Measurements from ENCODE around the gene ZDHHC4. TPM values are rescaled to one million over a fixed set of nuclear protein-coding genes. Genes with fewer than 3 reads are reported as not detected.

Gene ZDHHC4
- polyA plus RNA-seq, 2 donors, result 13.6 to 26.1 TPM

DNA sequence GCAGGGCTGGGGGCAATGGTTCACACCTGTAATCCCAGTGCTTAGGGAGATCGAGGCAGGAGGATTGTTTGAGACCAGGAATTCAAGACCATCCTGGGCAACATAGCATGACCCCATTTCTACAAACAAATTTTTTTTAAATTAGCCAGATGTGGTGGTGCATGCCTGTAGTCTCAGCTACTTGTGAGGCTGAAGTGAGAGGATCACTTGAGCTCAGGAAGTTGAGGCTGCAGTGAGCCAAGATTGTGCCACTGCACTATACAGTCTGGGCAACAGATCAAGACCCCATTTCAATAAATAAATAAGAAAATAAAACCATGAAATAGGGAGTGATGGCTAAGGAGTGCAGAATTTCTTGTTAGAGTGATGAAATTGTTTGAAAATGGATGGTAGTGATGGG is 34.9 kb upstream of the ZDHHC4 start:
- Histone ChIP-seq H3K4me3 (ENCODE audit: low read depth in 1 of 2, low read length in 2 of 2) (no peak overlapping the region), H3K36me3 (ENCODE audit: control insufficient read depth in 2 of 2, insufficient read depth in 2 of 2, low read length in 1 of 2) (no peaks in the 10 kb centered on the region), H3K27ac (ENCODE audit: low read depth in 2 of 2, low read length in 1 of 2) (no peak overlapping the region), H3K9me3 (ENCODE audit: control insufficient read depth in 2 of 2, insufficient read depth in 1 of 2, low read depth in 1 of 2, low read length in 1 of 2) (no peaks in the 10 kb centered on the region), H3K4me1 (ENCODE audit: control insufficient read depth in 2 of 2, insufficient read depth in 2 of 2, low read length in 1 of 2) (no peaks in the 10 kb centered on the region), H3K27me3 (ENCODE audit: control insufficient read depth in 1 of 2, insufficient read depth in 2 of 2, low read length in 2 of 2) (peaks cover 0 to 3% of the 10 kb centered on the region in 2 donors)
- 83 to 88% methylated on average over 1 of the region's 1 CpG for WGBS, 2 donors

DNA sequence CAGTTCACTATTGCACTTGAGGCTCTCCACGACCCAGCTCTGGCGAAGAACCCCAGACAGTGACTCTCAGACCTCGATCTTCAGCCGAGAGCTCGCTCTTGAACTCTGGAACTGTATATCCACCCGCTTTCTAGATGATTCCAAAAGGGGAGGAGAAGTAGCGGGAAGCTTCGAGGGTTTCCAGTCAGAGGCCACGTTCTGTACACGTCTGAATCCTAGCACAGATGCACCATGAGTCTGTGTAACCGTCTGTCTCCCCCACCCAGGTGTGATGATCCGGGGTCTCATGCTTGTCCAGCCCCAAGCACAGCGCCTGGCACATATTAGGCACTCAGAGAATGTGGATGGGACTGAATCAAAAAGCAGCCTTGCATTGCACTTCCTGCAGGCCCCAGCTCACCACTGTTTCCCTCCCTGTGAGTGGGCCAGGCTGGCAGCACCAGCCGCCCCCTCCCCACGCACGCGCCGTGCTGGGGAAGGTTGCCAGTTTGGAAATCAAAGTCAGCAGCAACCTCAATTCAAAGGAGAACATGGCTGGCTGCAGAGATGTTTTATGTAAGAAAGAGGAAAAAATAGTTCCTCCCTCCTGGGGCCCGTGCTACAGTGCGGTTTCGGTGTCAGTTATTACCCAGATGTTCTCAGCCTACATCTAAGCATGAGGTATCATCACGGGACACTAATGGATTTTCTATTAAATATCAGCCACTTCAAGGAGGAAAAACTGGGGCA is 31.7 kb upstream of the ZDHHC4 start:
- no peaks in the 10 kb centered on the region for H3K36me3 ChIP-seq (ENCODE audit: control insufficient read depth in 2 of 2, insufficient read depth in 2 of 2, low read length in 1 of 2)
- no peaks in the 10 kb centered on the region for H3K9me3 ChIP-seq (ENCODE audit: control insufficient read depth in 2 of 2, insufficient read depth in 1 of 2, low read depth in 1 of 2, low read length in 1 of 2)
- no peaks in the 10 kb centered on the region for H3K4me1 ChIP-seq (ENCODE audit: control insufficient read depth in 2 of 2, insufficient read depth in 2 of 2, low read length in 1 of 2)
- H3K27me3 ChIP-seq (ENCODE audit: control insufficient read depth in 1 of 2, insufficient read depth in 2 of 2, low read length in 2 of 2), result no peaks in the 10 kb centered on the region
- no peak overlapping the region for H3K27ac ChIP-seq (ENCODE audit: low read depth in 2 of 2, low read length in 1 of 2)
- H3K4me3 ChIP-seq (ENCODE audit: low read depth in 1 of 2, low read length in 2 of 2), result no peak overlapping the region
- WGBS, 2 donors, result 77 to 83% methylated on average over 22 of the region's 22 CpGs

DNA sequence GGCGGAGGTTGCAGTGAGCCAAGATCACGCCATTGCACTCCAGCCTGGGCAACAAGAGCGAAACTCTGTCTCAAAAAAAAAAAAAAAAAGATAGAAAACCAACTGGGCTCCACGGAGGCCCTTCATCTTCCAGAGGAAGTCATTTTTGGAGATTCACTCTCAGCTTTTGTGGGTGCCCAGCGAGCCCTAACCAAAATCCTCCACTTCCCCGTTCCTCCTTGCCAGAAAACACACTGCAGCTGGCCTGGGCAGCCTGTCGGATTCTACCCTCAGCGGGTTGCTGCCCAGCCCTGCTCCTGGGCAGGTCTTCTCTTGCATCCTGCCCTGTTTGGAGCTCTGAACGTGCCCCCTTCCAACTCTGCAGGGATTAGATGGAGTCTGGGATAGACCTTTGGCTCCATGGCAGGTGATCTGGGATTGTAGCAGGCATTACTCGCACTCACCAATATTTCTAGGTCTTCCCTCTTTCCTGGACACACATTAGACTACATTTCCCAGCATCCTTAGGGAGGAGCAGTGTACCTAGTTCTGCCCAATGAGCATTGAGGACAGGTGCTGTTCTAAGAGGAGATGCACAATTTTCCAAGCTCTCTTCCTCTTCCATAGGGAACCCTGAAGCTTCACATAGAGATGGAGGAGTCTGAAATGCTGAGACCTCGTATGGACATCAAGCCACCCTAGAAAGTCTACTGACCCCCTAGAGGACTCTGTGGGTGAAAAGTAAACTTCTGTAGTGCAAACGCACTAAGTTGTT is 30.6 kb upstream of the ZDHHC4 start:
- Histone ChIP-seq H3K27ac (ENCODE audit: low read depth in 2 of 2, low read length in 1 of 2) (no peak overlapping the region), H3K4me1 (ENCODE audit: control insufficient read depth in 2 of 2, insufficient read depth in 2 of 2, low read length in 1 of 2) (no peaks in the 10 kb centered on the region), H3K36me3 (ENCODE audit: control insufficient read depth in 2 of 2, insufficient read depth in 2 of 2, low read length in 1 of 2) (no peaks in the 10 kb centered on the region), H3K4me3 (ENCODE audit: low read depth in 1 of 2, low read length in 2 of 2) (no peak overlapping the region), H3K9me3 (ENCODE audit: control insufficient read depth in 2 of 2, insufficient read depth in 1 of 2, low read depth in 1 of 2, low read length in 1 of 2) (no peaks in the 10 kb centered on the region), H3K27me3 (ENCODE audit: control insufficient read depth in 1 of 2, insufficient read depth in 2 of 2, low read length in 2 of 2) (no peaks in the 10 kb centered on the region)
- 59 to 62% methylated on average over 11 of the region's 12 CpGs for WGBS, 2 donors

DNA sequence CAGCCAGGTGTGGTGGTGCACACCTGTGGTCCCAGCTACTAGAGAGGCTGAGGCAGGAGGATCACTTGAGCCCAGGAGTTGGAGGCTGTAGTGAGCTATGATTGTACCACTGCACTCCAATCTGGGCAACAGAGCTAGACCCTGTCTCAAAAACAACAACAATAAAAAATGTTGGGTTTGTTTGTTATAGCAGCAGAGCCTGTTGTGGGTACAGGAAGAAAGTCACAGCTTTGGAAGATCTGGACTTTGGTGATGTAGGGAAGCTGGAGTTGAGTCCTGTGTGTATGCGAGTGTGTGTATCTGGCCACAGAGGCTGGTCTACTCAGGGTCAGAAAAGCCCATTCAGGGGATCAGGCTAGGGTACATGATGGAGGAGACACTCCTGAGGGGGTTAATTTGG is 29.9 kb upstream of the ZDHHC4 start:
- no peak overlapping the region for H3K27ac ChIP-seq (ENCODE audit: low read depth in 2 of 2, low read length in 1 of 2)
- 83 to 92% methylated on average over 1 of the region's 1 CpG for WGBS, 2 donors
- H3K36me3 ChIP-seq (ENCODE audit: control insufficient read depth in 2 of 2, insufficient read depth in 2 of 2, low read length in 1 of 2), result no peaks in the 10 kb centered on the region
- H3K9me3 ChIP-seq (ENCODE audit: control insufficient read depth in 2 of 2, insufficient read depth in 1 of 2, low read depth in 1 of 2, low read length in 1 of 2), result no peaks in the 10 kb centered on the region
- H3K4me1 ChIP-seq (ENCODE audit: control insufficient read depth in 2 of 2, insufficient read depth in 2 of 2, low read length in 1 of 2), result no peaks in the 10 kb centered on the region
- no peaks in the 10 kb centered on the region for H3K27me3 ChIP-seq (ENCODE audit: control insufficient read depth in 1 of 2, insufficient read depth in 2 of 2, low read length in 2 of 2)
- no peak overlapping the region for H3K4me3 ChIP-seq (ENCODE audit: low read depth in 1 of 2, low read length in 2 of 2)

DNA sequence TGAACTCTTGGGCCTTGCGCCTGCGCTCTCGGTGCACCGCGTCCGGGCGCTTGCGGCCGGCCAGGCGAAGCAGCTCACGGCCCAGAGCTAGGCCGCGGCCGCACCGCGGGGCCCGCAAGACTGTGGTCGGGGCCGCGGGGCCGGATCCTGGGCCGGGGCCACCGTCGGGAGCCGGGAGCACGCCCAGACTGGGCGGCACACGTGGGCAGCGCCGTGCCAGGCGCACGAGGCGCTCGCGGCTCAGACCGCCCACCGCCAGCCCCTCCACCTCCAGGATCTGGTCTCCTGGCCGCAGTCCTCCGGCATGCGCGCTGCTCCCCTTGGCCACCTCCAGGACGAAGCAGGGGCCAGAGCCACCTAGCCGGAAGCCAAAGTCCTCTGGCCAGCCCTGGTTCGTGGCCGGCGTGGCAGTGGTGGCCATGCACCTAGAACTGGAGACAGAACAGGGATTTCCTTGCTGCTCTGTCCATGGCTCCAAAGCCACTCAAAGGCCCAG is 26.2 kb upstream of the ZDHHC4 start, which contains the start of gene GRID2IP:
TSS of gene GRID2IP (minus strand) at position 446 of the 496 bp plus-strand sequence. CDS start at position 421, 25 bp downstream.
- no peaks in the 10 kb centered on the region for H3K4me1 ChIP-seq (ENCODE audit: control insufficient read depth in 2 of 2, insufficient read depth in 2 of 2, low read length in 1 of 2)
- no peak within 1 kb of the TSS for H3K4me3 ChIP-seq (ENCODE audit: low read depth in 1 of 2, low read length in 2 of 2)
- no peaks in the 10 kb centered on the region for H3K27me3 ChIP-seq (ENCODE audit: control insufficient read depth in 1 of 2, insufficient read depth in 2 of 2, low read length in 2 of 2)
- 72 to 81% methylated on average over 28 to 46 of the region's 46 CpGs for whole genome bisulfite sequencing, 2 donors
- H3K36me3 ChIP-seq (ENCODE audit: control insufficient read depth in 2 of 2, insufficient read depth in 2 of 2, low read length in 1 of 2), result no peaks in the 10 kb centered on the region
- H3K9me3 ChIP-seq (ENCODE audit: control insufficient read depth in 2 of 2, insufficient read depth in 1 of 2, low read depth in 1 of 2, low read length in 1 of 2), result no peaks in the 10 kb centered on the region
- H3K27ac ChIP-seq (ENCODE audit: low read depth in 2 of 2, low read length in 1 of 2), result no peak within 1 kb of the TSS

DNA sequence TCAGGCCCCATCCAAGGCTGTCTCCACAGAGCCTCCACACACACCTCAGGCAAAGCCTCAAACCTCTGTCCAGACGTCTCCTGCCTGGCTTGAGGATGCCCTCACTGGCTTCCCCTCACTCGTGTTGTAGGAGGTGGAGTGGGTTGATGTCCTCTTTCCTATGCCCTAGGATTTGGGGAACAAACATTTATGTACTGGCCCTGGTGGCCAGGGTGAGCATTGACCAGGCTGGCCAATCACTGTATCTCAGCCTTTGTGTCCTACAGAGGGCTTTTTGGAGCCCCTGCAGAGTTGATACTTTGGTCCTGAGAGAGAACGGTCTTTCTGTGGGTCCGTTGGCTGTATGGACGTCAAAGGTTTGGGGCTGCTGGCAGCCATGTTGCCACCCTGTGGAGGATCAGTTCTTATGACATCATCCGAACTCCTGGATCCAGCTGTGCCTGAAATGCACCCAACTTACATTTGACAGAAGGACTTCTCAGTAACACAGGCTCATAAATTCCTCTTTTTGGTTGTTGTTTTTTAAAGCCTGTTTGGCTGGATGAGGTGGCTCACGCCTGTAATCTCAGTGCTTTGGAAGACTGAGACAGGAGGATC is 23.7 kb upstream of the ZDHHC4 start:
- Histone ChIP-seq H3K27me3 (ENCODE audit: control insufficient read depth in 1 of 2, insufficient read depth in 2 of 2, low read length in 2 of 2) (no peaks in the 10 kb centered on the region), H3K4me1 (ENCODE audit: control insufficient read depth in 2 of 2, insufficient read depth in 2 of 2, low read length in 1 of 2) (no peaks in the 10 kb centered on the region), H3K4me3 (ENCODE audit: low read depth in 1 of 2, low read length in 2 of 2) (no peak overlapping the region), H3K27ac (ENCODE audit: low read depth in 2 of 2, low read length in 1 of 2) (no peak overlapping the region), H3K9me3 (ENCODE audit: control insufficient read depth in 2 of 2, insufficient read depth in 1 of 2, low read depth in 1 of 2, low read length in 1 of 2) (no peaks in the 10 kb centered on the region), H3K36me3 (ENCODE audit: control insufficient read depth in 2 of 2, insufficient read depth in 2 of 2, low read length in 1 of 2) (no peaks in the 10 kb centered on the region)
- WGBS, 2 donors, result 71 to 79% methylated on average over 7 of the region's 7 CpGs

DNA sequence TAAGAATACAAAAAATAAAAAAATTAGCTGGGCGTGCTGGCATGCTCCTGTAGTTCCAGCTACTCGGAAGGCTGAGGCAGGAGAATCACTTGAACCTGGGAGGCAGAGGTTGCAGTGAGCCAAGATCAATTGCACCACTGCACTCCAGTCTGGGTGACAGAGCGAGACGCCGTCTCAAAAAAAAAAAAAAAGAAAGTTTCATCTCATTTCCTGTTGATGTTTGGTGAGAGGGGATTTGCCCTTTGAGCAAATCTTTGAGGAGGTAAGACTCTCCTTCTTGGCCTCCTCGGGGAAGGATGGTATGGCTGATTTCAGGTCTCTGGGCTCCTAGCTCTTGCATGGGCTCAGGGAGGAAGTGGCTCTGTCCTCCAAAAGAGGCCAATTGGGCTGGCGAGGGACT is 22.4 kb upstream of the ZDHHC4 start:
- no peaks in the 10 kb centered on the region for H3K36me3 ChIP-seq (ENCODE audit: control insufficient read depth in 2 of 2, insufficient read depth in 2 of 2, low read length in 1 of 2)
- H3K27me3 ChIP-seq (ENCODE audit: control insufficient read depth in 1 of 2, insufficient read depth in 2 of 2, low read length in 2 of 2), result no peaks in the 10 kb centered on the region
- WGBS, 2 donors, result 67 to 84% methylated on average over 7 of the region's 7 CpGs
- no peaks in the 10 kb centered on the region for H3K9me3 ChIP-seq (ENCODE audit: control insufficient read depth in 2 of 2, insufficient read depth in 1 of 2, low read depth in 1 of 2, low read length in 1 of 2)
- no peaks in the 10 kb centered on the region for H3K4me1 ChIP-seq (ENCODE audit: control insufficient read depth in 2 of 2, insufficient read depth in 2 of 2, low read length in 1 of 2)
- no peak overlapping the region for H3K27ac ChIP-seq (ENCODE audit: low read depth in 2 of 2, low read length in 1 of 2)
- no peak overlapping the region for H3K4me3 ChIP-seq (ENCODE audit: low read depth in 1 of 2, low read length in 2 of 2)

DNA sequence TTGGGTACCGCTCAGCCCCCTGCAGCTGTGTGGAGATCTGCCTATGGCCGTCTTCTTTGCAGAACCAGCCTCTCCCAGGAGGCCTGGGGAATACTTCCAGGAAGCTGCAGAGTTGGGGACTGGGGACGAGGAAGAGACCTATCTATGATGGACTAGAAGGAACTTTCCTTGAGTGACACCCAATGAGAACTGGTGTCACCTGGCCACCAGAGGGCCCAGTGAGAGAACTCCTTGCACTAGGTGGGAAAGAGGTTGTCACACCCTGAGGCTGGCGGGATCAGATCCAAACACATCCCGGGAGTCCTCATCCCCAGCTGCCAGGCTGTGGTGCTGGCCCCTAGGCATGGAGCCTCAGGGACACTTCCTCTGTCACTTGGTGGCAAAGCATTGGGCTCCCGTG is 21.1 kb upstream of the ZDHHC4 start:
- Histone ChIP-seq H3K4me3 (ENCODE audit: low read depth in 1 of 2, low read length in 2 of 2) (no peak overlapping the region), H3K4me1 (ENCODE audit: control insufficient read depth in 2 of 2, insufficient read depth in 2 of 2, low read length in 1 of 2) (no peaks in the 10 kb centered on the region), H3K36me3 (ENCODE audit: control insufficient read depth in 2 of 2, insufficient read depth in 2 of 2, low read length in 1 of 2) (no peaks in the 10 kb centered on the region), H3K9me3 (ENCODE audit: control insufficient read depth in 2 of 2, insufficient read depth in 1 of 2, low read depth in 1 of 2, low read length in 1 of 2) (no peaks in the 10 kb centered on the region), H3K27me3 (ENCODE audit: control insufficient read depth in 1 of 2, insufficient read depth in 2 of 2, low read length in 2 of 2) (no peaks in the 10 kb centered on the region), H3K27ac (ENCODE audit: low read depth in 2 of 2, low read length in 1 of 2) (no peak overlapping the region)
- WGBS, 2 donors, result 63 to 65% methylated on average over 4 to 6 of the region's 6 CpGs

DNA sequence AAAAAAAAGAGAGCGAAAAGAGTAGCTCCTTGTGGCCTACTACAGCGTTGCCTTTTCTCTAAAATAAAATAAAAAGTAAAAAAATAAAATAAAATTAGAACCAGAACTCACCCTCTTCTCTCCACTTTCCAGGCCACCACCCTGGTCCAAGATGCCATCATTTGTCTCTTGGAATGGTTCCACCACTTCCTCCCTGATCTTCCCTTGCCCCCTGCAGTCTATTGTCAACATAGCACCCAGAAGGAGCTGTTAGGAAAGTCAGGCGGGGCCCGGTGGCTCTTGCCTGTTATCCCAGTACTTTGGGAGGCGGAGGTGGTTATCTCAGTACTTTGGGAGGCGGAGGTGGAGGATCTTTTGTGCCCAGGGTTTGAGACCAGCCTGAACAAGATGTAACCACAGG is 18.4 kb upstream of the ZDHHC4 start:
- 52 to 58% methylated on average over 6 of the region's 6 CpGs for WGBS, 2 donors
- no peak overlapping the region for H3K4me3 ChIP-seq (ENCODE audit: low read depth in 1 of 2, low read length in 2 of 2)
- H3K27ac ChIP-seq (ENCODE audit: low read depth in 2 of 2, low read length in 1 of 2), result no peak overlapping the region
- no peaks in the 10 kb centered on the region for H3K36me3 ChIP-seq (ENCODE audit: control insufficient read depth in 2 of 2, insufficient read depth in 2 of 2, low read length in 1 of 2)
- no peaks in the 10 kb centered on the region for H3K9me3 ChIP-seq (ENCODE audit: control insufficient read depth in 2 of 2, insufficient read depth in 1 of 2, low read depth in 1 of 2, low read length in 1 of 2)
- H3K27me3 ChIP-seq (ENCODE audit: control insufficient read depth in 1 of 2, insufficient read depth in 2 of 2, low read length in 2 of 2), result no peaks in the 10 kb centered on the region
- no peaks in the 10 kb centered on the region for H3K4me1 ChIP-seq (ENCODE audit: control insufficient read depth in 2 of 2, insufficient read depth in 2 of 2, low read length in 1 of 2)

Measured in esophagus (tissue), 2 donors.